RWPE1 (cell line): ENCODE measurements around the gene PPP1R3C.

Experiments used
- CTCF ChIA-PET: fragments of 350-600 bp; sonication (Branson Sonifier 250); formaldehyde crosslinking; extraction: SDS; loops from one replicate; lab custom pipeline; 2021; lab: Yijun Ruan, JAX
- POLR2A ChIA-PET: fragments of 400-600 bp; formaldehyde crosslinking; extraction: SDS; loops from one replicate; lab custom pipeline; 2020; ENCODE audit warnings: antibody characterized with exemption; ENCODE audit not compliant: low non-redundant PET; lab: Yijun Ruan, JAX
- DNase-seq: peaks from one replicate; pipeline ENCODE4 v3.0.0; 2012; ENCODE audit warnings: low spot score
- H3K27ac ChIP-seq: fragments of 450-650 bp; 2 replicates; pipeline ENCODE4 v1.5.1; 2017
- CTCF ChIP-seq: fragments of 450-650 bp; conservative IDR thresholded peaks from 2 replicates; pipeline ENCODE4 v1.5.1; 2017; ENCODE audit warnings: low read depth, mild to moderate bottlenecking

Gene PPP1R3C

GRCh38 chr10:91591797-91592174 lies 41.1 kb downstream of the PPP1R3C start:
- POLR2A ChIA-PET, result no interaction called here
- no peak for DNase-seq
- peak overlapping the region; percentile 82; the same call in 1 of the 2 replicates for H3K27ac ChIP-seq
- TF ChIP-seq CTCF, result no peak
- CTCF ChIA-PET, result interaction anchor here (0.6 kb wide), 1 partner anchor 324 kb away, joined by 3 read pairs; no protein-coding TSS in a partner anchor

GRCh38 chr10:91590904-91591796 lies 41.7 kb downstream of the PPP1R3C start:
- CTCF ChIA-PET, result no interaction called here
- no peak for DNase-seq
- H3K27ac ChIP-seq, result peak overlapping the region; percentile 82
- POLR2A ChIA-PET, result no interaction called here
- TF ChIP-seq CTCF, result no peak

GRCh38 chr10:91590142-91590903 lies 42.5 kb downstream of the PPP1R3C start:
- peak overlapping the region; percentile 82 for H3K27ac ChIP-seq
- CTCF ChIA-PET, result interaction anchor here (0.5 kb wide), 1 partner anchor 47 kb away, joined by 3 read pairs; no protein-coding TSS in a partner anchor
- POLR2A ChIA-PET, result no interaction called here
- TF ChIP-seq CTCF, result no peak
- DNase-seq, result peak; percentile 55

- H3K27ac ChIP-seq, result peak overlapping the region; percentile 82
- no peak for TF ChIP-seq CTCF
- CTCF ChIA-PET, result interaction anchor here (0.5 to 0.7 kb wide), 2 partner anchors 48 to 1069 kb away, joined by 3 read pairs; no protein-coding TSS in a partner anchor
- DNase-seq, result no peak
- POLR2A ChIA-PET, result no interaction called here
Measured at GRCh38 chr10:91589658-91590035, 43.2 kb downstream of the PPP1R3C start.

- TF ChIP-seq CTCF, result no peak
- ChIA-PET CTCF (interaction anchor here (0.6 to 0.7 kb wide), 3 partner anchors 12 to 1069 kb away, joined by 3 read pairs; no protein-coding TSS in a partner anchor), POLR2A (no interaction called here)
- H3K27ac ChIP-seq, result no peak overlapping the region; the same call in 1 of the 2 replicates
- no peak for DNase-seq
Measured at GRCh38 chr10:91589015-91589657, 43.7 kb downstream of the PPP1R3C start.
